Measurements from ENCODE around the gene MICAL1.

The MICAL1 gene

GRCh38 chr6:109478841-109479624 is 23.5 kb upstream of the MICAL1 start:
- Histone ChIP-seq H3K36me3 (ENCODE audit: insufficient read depth) (no peaks in the 10 kb centered on the region), H3K4me3 (IDR thresholded peaks at IDR 0.05; ENCODE audit: insufficient read depth, low read depth, low read length) (no peak overlapping the region), H3K27ac (no peak overlapping the region)

GRCh38 chr6:109478222-109478805 is 22.7 kb upstream of the MICAL1 start:
- no peak overlapping the region for H2AFZ ChIP-seq (ENCODE audit: low read depth)
- H4K20me1 ChIP-seq (ENCODE audit: insufficient read depth) = no peaks in the 10 kb centered on the region
- peak overlapping the region; percentile 50 for H3K4me2 ChIP-seq
- no peak overlapping the region for H3K4me3 ChIP-seq (IDR thresholded peaks at IDR 0.05; ENCODE audit: insufficient read depth, low read depth, low read length)
- TF ChIP-seq CTCF (conservative IDR thresholded peaks at IDR 0.05; ENCODE audit: low read depth, low read length) = no peak
- H3K9ac ChIP-seq = no peak overlapping the region
- no peaks in the 10 kb centered on the region for H3K27me3 ChIP-seq (ENCODE audit: insufficient read depth, low read depth)
- peaks cover 64% of the 10 kb centered on the region for H3K79me2 ChIP-seq (ENCODE audit: insufficient read depth, low read depth)
- no peak overlapping the region for H3K27ac ChIP-seq
- no peaks in the 10 kb centered on the region for H3K36me3 ChIP-seq (ENCODE audit: insufficient read depth)
- peaks cover 57% of the 10 kb centered on the region for H3K4me1 ChIP-seq (ENCODE audit: low read depth, poor library complexity, severe bottlenecking)

More at GRCh38 chr6:109478841-109479624, 23.5 kb upstream of the MICAL1 start:
- no peak for TF ChIP-seq CTCF (conservative IDR thresholded peaks at IDR 0.05; ENCODE audit: low read depth, low read length)
- H3K4me1 ChIP-seq (ENCODE audit: low read depth, poor library complexity, severe bottlenecking) = peaks cover 60% of the 10 kb centered on the region
- no peak overlapping the region for H3K9ac ChIP-seq
- no peaks in the 10 kb centered on the region for H3K27me3 ChIP-seq (ENCODE audit: insufficient read depth, low read depth)
- H3K79me2 ChIP-seq (ENCODE audit: insufficient read depth, low read depth) = peaks cover 64% of the 10 kb centered on the region
- H3K4me2 ChIP-seq = peak overlapping the region; percentile 50
- no peaks in the 10 kb centered on the region for H4K20me1 ChIP-seq (ENCODE audit: insufficient read depth)
- H2AFZ ChIP-seq (ENCODE audit: low read depth) = no peak overlapping the region

DNA sequence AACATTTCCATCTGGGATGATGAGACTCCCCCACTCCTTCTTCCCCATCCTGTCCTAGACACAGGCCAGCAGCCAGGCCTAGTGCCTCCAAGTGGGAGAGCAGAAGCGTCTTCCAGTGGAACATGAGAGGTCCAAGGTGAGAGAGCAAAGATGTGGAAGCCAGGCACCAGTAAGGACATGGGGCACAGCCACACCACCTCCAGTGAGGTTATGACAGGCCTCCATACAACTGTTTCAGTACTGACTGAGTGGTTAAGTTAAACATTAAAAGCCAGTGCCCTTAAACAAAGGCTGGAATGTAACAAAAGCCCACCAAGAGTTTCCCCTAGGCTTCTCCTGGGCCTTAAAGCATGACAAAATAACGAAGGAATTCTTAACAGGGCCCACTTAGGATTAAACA is 22.2 kb upstream of the MICAL1 start:
- H3K4me1 ChIP-seq (ENCODE audit: low read depth, poor library complexity, severe bottlenecking) = peaks cover 57% of the 10 kb centered on the region
- no peaks in the 10 kb centered on the region for H3K36me3 ChIP-seq (ENCODE audit: insufficient read depth)
- no peaks in the 10 kb centered on the region for H3K27me3 ChIP-seq (ENCODE audit: insufficient read depth, low read depth)
- no peak overlapping the region for H3K4me3 ChIP-seq (IDR thresholded peaks at IDR 0.05; ENCODE audit: insufficient read depth, low read depth, low read length)
- H4K20me1 ChIP-seq (ENCODE audit: insufficient read depth) = no peaks in the 10 kb centered on the region
- no peak overlapping the region for H3K9ac ChIP-seq
- no peak overlapping the region for H3K27ac ChIP-seq
- H3K4me2 ChIP-seq = no peak overlapping the region
- no peak overlapping the region for H2AFZ ChIP-seq (ENCODE audit: low read depth)
- H3K79me2 ChIP-seq (ENCODE audit: insufficient read depth, low read depth) = peaks cover 64% of the 10 kb centered on the region
- TF ChIP-seq CTCF (conservative IDR thresholded peaks at IDR 0.05; ENCODE audit: low read depth, low read length) = no peak

- Histone ChIP-seq H2AFZ (ENCODE audit: low read depth) (no peak overlapping the region), H3K27me3 (ENCODE audit: insufficient read depth, low read depth) (no peaks in the 10 kb centered on the region), H3K79me2 (ENCODE audit: insufficient read depth, low read depth) (peaks cover 58% of the 10 kb centered on the region), H4K20me1 (ENCODE audit: insufficient read depth) (no peaks in the 10 kb centered on the region), H3K4me2 (no peak overlapping the region), H3K4me3 (IDR thresholded peaks at IDR 0.05; ENCODE audit: insufficient read depth, low read depth, low read length) (no peak overlapping the region), H3K9ac (no peak overlapping the region), H3K27ac (no peak overlapping the region), H3K36me3 (ENCODE audit: insufficient read depth) (no peaks in the 10 kb centered on the region), H3K4me1 (ENCODE audit: low read depth, poor library complexity, severe bottlenecking) (peaks cover 57% of the 10 kb centered on the region)
- no peak for TF ChIP-seq CTCF (conservative IDR thresholded peaks at IDR 0.05; ENCODE audit: low read depth, low read length)
Measured at GRCh38 chr6:109477184-109477583, 21.6 kb upstream of the MICAL1 start.
